ENCODE measurements around the gene PDGFA.

DNA sequence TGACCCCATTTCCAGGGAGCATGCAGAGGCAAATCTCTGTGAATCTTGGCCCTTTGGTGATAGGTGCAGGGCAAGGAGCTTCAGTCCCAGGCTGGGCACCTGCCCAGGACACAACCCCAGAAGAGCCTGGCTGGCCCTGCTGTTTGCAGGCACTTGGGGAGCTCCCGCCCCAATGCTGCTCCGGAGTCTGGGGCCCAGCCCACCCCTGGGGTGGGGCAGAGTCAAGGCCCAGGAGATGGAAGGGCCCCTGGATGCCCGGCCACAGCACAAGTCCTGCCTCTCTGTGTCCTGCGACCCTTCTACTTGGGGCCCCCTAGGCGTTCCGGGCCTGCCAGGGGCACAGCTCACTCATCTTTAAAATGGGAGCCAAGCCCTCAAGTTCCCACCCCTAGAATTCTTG, 24.7 kb downstream of the PDGFA start:
- TF ChIP-seq, protein P1, sequence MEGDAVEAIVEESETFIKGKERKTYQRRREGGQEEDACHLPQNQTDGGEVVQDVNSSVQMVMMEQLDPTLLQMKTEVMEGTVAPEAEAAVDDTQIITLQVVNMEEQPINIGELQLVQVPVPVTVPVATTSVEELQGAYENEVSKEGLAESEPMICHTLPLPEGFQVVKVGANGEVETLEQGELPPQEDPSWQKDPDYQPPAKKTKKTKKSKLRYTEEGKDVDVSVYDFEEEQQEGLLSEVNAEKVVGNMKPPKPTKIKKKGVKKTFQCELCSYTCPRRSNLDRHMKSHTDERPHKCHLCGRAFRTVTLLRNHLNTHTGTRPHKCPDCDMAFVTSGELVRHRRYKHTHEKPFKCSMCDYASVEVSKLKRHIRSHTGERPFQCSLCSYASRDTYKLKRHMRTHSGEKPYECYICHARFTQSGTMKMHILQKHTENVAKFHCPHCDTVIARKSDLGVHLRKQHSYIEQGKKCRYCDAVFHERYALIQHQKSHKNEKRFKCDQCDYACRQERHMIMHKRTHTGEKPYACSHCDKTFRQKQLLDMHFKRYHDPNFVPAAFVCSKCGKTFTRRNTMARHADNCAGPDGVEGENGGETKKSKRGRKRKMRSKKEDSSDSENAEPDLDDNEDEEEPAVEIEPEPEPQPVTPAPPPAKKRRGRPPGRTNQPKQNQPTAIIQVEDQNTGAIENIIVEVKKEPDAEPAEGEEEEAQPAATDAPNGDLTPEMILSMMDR (IDR thresholded peaks at IDR 0.05; ENCODE audit: low read depth, low read length, poor library complexity, severe bottlenecking): no peak
- TF ChIP-seq EZH2phosphoT487 (IDR thresholded peaks at IDR 0.05; ENCODE audit: borderline replicate concordance, low read length): no peak

Measured in DOHH2 (cell line).